Adrenal gland (tissue), 5 donors: ENCODE measurements around the gene SIRPB2.

ENCODE experiments used
- CTCF ChIP-seq, 6 experiments: fragments of 450-650 bp in 4 of 6; fragments of 200-600 bp in 2 of 6; sonication (generic) in 1 of 6; IDR thresholded peaks; 1 replicate in 5 of 6; 2 replicates in 1 of 6; pipeline versions ENCODE4 v1.5.1 to v1.8.0; 2016 to 2021; ENCODE audit warnings: antibody characterized with exemption in 6 of 6, mild to moderate bottlenecking in 2 of 6, moderate library complexity in 1 of 6
- POLR2A ChIP-seq, 2 donors: fragments of 450-650 bp; IDR thresholded peaks; one replicate each; pipeline ENCODE4 v1.6.1; 2017; ENCODE audit warnings: antibody characterized with exemption in 2 of 2, mild to moderate bottlenecking in 2 of 2, moderate library complexity in 1 of 2
- donor health status: DM: no; HTN: no; CAD: no.

GRCh38 chr20:1478566-1478965 lies 12.7 kb downstream of the SIRPB2 start:
- TF ChIP-seq CTCF (IDR thresholded peaks at IDR 0.05) = no peak
- TF ChIP-seq POLR2A (IDR thresholded peaks at IDR 0.05) = no peak
